Vagina (tissue), 2 donors: ENCODE results near the gene ARGLU1. TPM values are rescaled to one million over a fixed set of nuclear protein-coding genes. Genes with fewer than 3 reads are reported as not detected.

Experiments
- DNase-seq, 2 donors: peaks; one replicate each; pipeline ENCODE4 v3.0.0-alpha.2; 2017; ENCODE audit errors: extremely low spot score in 2 of 2
- H3K27ac ChIP-seq: fragments of 200-600 bp; sonication (generic); one replicate; pipeline ENCODE4 v1.5.1; 2019
- H3K27me3 ChIP-seq: fragments of 200-600 bp; sonication (generic); one replicate; pipeline ENCODE4 v1.5.1; 2019
- H3K36me3 ChIP-seq, 2 donors: fragments of 200-600 bp; sonication (generic); one replicate each; pipeline ENCODE4 v1.5.1; 2017 to 2019
- H3K4me1 ChIP-seq: fragments of 200-600 bp; sonication (generic); one replicate; pipeline ENCODE4 v1.5.1; 2019
- H3K4me3 ChIP-seq, 2 donors: fragments of 200-600 bp; sonication (generic); 1 replicate in 1 of 2; 2 replicates in 1 of 2; pipeline ENCODE4 v1.5.1; 2016 to 2019
- H3K9me3 ChIP-seq: fragments of 200-600 bp; sonication (generic); one replicate; pipeline ENCODE4 v1.5.1; 2019
- CTCF ChIP-seq, 3 experiments: fragments of 450-650 bp in 2 of 3; fragments of 200-600 bp in 1 of 3; sonication (generic) in 1 of 3; IDR thresholded peaks; one replicate each; pipeline ENCODE4 v1.5.1; 2017 to 2019; ENCODE audit warnings: antibody characterized with exemption in 3 of 3, mild to moderate bottlenecking in 2 of 3, moderate library complexity in 2 of 3
- POLR2A ChIP-seq, 2 donors: fragments of 450-650 bp; IDR thresholded peaks; one replicate each; pipeline ENCODE4 v1.6.1; 2017; ENCODE audit warnings: antibody characterized with exemption in 2 of 2, mild to moderate bottlenecking in 2 of 2, moderate library complexity in 2 of 2
- POLR2AphosphoS5 ChIP-seq, 2 donors: sonication (generic); formaldehyde crosslinking; IDR thresholded peaks; one replicate each; pipeline ENCODE4 v1.9.0; 2017; ENCODE audit warnings: antibody characterized with exemption in 2 of 2, mild to moderate bottlenecking in 2 of 2, low read depth in 1 of 2; ENCODE audit not compliant: insufficient read depth in 1 of 2
- intact Hi-C: fragments of 100-400 bp; cut with DNase I; formaldehyde crosslinking; loops from one replicate; pipeline ENCODE4 v1.15.1; 2023
- total RNA-seq: library from RNA; depleted of rRNA; stranded (reverse); fragments of >200 nt; gene quantifications from one replicate; pipeline ENCODE4 v1.2.3, GENCODE V29; 2016

ARGLU1 gene
- total RNA-seq, 1 donor from 2014 or later = 88.9 TPM

- intact Hi-C loops = no loop called here
- Histone ChIP-seq H3K27ac (no peak overlapping the region), H3K27me3 (no peaks in the 10 kb centered on the region), H3K4me1 (peaks cover 11% of the 10 kb centered on the region), H3K4me3 (no peak overlapping the region), H3K36me3 (peaks cover 0 to 19% of the 10 kb centered on the region in 2 donors), H3K9me3 (no peaks in the 10 kb centered on the region)
- TF ChIP-seq CTCF (IDR thresholded peaks at IDR 0.05) (no peak), POLR2A (IDR thresholded peaks at IDR 0.05) (no peak), POLR2AphosphoS5 (IDR thresholded peaks at IDR 0.05; ENCODE audit: insufficient read depth in 1 of 2, low read depth in 1 of 2) (no peak)
- DNase-seq = no peak
Measured at GRCh38 chr13:106493533-106494220, 74.3 kb downstream of the ARGLU1 start.

GRCh38 chr13:106492588-106493475 is 75.1 kb downstream of the ARGLU1 start:
- H3K4me3 ChIP-seq = no peak overlapping the region
- no peak overlapping the region for H3K27ac ChIP-seq
- intact Hi-C loops = no loop called here
- no peak for DNase-seq
- H3K36me3 ChIP-seq = peaks cover 0 to 19% of the 10 kb centered on the region in 2 donors
- H3K27me3 ChIP-seq = no peaks in the 10 kb centered on the region
- H3K9me3 ChIP-seq = no peaks in the 10 kb centered on the region
- TF ChIP-seq POLR2A (IDR thresholded peaks at IDR 0.05) (no peak), CTCF (IDR thresholded peaks at IDR 0.05) (no peak), POLR2AphosphoS5 (IDR thresholded peaks at IDR 0.05; ENCODE audit: insufficient read depth in 1 of 2, low read depth in 1 of 2) (no peak)
- peaks cover 11% of the 10 kb centered on the region for H3K4me1 ChIP-seq

DNA sequence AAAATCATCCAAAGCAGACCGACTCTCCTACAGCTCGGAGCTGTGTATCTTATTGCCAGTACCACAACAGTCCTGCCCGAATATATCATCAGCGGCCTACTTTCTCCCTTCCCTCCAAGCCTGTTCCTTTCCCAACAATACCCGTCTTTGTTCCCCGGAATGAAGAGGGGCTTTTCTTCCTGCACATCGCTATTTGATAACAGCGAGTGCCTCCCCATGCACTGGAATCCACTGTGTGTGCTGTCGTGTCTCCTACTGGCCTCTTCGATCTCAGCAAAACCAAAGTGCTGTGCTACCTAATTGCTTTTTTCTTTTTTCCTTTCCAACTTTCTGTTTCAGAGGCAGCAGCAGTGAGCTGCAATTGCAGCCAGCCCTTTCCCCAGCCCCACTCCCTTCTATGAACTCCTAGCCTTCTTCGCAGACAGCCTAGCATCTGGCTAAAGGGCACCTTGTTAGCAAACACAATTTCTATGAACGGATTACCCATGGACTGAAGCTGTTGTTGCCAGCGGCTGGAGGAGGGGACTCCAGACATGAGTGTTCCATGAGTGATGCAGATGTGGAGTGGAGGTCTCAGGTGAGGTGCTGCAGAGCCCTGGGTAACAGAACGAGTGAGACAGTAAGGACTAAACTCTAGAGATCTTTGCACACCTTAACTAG is 75.9 kb downstream of the ARGLU1 start:
- TF ChIP-seq CTCF (IDR thresholded peaks at IDR 0.05) = no peak
- TF ChIP-seq POLR2AphosphoS5 (IDR thresholded peaks at IDR 0.05; ENCODE audit: insufficient read depth in 1 of 2, low read depth in 1 of 2) = no peak
- no peak for TF ChIP-seq POLR2A (IDR thresholded peaks at IDR 0.05)
- no peak overlapping the region for H3K27ac ChIP-seq
- no peaks in the 10 kb centered on the region for H3K9me3 ChIP-seq
- intact Hi-C loops = no loop called here
- H3K27me3 ChIP-seq = no peaks in the 10 kb centered on the region
- H3K36me3 ChIP-seq = peaks cover 0 to 19% of the 10 kb centered on the region in 2 donors
- no peak overlapping the region for H3K4me3 ChIP-seq
- no peak for DNase-seq
- H3K4me1 ChIP-seq = peaks cover 4% of the 10 kb centered on the region

Other genes starting within 250 kb of the ARGLU1 start
- 17.9 TPM for gene EFNB2, start 32.5 kb downstream of the ARGLU1 start, total RNA-seq